GM18858 (cell line): ENCODE measurements around the gene GTF3C6.
"Not testable (repeated sequence)": the region's sequence is repeated elsewhere in the genome, so short reads cannot be mapped to it uniquely, and the experiment has no call there.

Source experiments
- ATAC-seq: cut with Tn5 transposase; IDR thresholded peaks from one replicate; pipeline ENCODE4 v1.9.1; 2021; ENCODE audit not compliant: unreplicated experiment

Gene GTF3C6

DNA sequence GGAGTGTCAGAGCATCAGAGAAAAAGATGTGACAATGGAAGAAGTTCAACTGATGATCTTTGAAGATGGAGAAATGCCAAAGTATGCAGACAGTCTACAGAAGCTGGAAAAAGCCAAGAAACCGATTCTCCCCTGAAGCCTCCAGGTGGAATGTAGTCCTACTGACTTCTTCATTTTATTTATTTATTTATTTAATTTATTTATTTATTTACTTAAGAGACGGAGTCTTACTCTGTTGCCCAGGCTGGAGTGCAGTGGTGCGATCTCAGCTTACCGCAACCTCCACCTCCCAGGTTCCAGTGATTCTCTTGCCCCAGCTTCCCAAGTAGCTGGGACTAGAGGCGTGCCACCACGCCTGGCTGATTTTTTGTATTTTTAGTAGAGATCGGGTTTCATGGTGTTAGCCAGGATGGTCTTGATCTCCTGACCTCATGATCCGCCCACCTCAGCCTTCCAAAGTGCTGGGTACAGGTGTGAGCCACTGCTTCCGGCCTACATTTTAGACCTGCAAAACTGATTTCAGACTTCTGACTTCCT, 21.1 kb downstream of the GTF3C6 start:
- no peak for ATAC-seq

DNA sequence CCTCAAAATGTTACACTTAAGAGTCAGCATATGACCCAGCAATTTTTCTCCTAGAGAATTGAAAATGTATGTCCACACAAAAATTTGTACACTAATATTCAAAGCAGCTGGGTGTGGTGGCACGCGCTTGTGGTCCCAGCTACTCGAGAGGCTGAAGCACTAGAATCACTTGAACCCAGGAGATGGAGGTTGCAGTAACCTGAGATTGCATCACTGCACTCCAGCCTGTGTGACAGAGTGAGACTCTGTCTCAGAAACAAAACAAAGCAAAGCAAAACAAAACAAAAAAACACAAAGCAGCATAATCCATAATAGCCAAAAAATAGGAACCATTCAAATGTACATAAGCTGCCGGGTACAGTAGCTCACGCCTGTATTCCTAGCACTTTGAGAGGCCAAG, 21.7 kb downstream of the GTF3C6 start:
- no peak for ATAC-seq

DNA sequence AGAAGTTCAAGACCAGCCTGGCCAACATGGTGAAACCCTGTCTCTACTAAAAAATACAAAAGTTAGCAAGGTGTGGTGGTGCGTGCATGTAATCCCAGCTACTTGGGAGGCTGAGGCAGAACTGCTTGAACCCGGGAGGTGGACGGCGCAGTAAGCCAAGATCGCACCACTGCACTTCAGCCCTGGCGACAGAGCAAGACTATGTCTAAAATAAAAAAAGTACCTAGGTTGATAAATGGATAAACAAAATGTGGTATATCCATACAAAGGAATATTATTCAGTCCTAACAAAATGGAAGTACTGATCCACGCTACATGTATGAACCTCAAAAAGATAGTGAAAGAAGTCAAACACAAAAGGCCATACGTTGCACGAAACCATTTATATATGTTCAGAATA, 22.1 kb downstream of the GTF3C6 start:
- ATAC-seq, result no peak

DNA sequence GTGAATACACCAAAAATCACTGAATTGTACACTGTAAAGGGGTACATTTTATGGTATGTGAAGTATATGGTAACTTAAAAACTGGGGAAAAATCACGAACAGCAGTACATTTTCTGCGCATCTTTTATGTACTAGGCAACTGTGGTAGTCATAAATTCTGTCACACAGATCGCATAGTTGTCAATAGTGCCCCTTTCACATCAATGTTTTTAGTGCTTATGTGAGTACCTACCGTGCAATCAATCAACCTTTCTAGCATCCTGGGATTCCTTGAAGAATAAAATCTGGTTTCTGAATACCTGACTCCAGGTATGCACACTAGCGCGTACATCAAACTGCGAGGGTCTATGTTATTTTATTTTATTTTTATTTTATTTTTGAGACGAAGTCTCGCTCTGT, 22.7 kb downstream of the GTF3C6 start:
- no peak for ATAC-seq

DNA sequence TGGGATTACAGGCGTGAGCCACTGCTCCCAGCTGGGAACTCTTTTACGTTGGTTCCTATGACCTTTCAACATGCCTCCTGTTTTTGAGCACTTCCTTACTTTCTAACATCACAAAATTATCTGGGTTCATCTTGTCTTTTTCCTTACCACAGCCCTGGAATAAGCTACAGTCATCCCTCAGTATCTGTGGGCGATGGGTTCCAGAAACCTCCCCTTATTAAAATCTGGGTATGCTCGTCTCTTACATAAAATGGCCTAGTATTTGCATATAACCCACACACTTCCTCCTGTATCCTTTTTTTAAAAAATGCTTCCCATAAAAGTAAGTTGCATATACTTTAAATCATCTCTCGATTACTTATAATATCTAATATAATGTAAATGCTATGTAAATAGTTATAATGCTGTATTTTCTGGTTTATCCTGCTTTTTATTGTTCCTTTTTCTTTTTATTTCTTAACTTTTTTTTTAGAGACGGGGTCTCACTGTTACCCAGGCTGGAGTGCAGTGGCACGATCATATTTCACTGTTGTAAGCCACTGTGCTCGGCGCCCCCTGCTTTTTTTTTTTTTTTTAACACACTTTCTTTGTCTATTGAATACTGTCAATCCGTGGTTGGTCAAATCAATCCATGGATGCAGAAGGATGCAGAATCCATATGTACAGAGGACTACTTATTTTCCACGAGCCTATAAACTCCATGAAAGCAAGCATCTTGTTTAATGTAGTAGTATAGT, 32.5 kb downstream of the GTF3C6 start:
- no peak for ATAC-seq

DNA sequence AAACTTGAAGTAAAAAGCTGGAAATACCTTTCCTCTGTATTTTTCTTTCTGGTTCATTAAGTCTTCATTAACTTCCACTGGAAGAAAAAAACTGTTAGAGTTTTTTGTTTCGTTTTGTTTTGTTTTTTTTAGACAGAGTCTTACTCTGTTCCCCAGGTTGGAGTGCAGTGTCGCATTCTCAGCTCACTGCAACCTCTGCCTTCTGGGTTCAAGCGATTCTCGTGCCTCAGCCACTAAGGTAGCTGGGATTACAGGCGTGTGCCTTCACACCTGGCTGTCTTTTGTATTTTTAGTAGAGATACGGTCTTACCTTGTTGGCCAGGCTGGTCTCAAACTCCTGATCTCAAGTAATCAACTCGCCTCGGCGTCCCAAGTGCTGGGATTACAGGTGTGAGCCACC, 38.2 kb downstream of the GTF3C6 start:
- no peak for ATAC-seq

DNA sequence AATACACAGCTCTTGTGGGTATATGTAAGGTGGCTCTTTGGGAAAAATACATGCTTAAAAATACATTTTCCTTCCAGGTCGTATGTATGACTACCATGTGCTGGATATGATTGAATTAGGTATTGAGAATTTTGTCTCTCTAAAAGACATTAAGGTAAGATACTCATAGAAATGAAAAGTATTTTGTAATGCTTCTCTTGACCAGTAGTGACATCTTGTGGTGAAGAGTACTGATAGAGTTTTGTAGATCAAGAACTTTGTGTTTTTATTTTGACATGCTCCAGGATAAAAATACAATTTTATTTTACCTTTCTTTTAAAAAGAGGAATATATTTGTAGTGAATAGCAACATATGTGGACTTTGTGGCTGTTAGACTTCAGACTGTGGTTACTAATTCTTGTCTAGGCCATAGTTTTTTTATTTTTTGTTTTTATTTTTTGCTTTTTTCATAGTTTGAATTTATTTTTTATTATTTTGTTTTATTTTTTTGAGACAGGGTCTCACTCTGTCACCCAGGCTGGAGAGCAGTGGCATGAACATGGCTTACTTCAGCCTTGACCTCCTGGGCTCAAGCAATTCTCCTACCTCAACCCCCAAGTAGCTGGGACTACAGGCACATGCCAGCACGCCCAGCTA, 41.2 kb downstream of the GTF3C6 start:
- ATAC-seq, result no peak

DNA sequence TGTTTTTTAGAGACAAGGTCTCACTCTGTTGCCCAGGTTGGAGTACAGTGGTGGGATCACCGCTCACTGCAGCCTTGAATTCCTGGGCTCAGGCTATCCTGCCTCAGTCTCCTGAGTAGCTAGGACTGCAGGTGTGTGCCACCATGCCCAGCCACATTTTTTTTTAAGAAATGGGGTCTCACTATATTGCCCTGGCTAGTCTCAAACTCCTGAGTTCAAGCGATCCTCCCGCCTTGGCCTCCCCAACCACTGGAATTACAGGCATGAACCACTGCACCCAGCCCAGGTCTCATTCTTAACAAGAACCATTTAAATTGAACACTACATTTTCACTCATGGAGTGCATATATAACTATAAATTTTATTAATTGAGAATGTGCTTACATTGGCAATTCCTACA, 43.8 kb downstream of the GTF3C6 start:
- ATAC-seq, result no peak

DNA sequence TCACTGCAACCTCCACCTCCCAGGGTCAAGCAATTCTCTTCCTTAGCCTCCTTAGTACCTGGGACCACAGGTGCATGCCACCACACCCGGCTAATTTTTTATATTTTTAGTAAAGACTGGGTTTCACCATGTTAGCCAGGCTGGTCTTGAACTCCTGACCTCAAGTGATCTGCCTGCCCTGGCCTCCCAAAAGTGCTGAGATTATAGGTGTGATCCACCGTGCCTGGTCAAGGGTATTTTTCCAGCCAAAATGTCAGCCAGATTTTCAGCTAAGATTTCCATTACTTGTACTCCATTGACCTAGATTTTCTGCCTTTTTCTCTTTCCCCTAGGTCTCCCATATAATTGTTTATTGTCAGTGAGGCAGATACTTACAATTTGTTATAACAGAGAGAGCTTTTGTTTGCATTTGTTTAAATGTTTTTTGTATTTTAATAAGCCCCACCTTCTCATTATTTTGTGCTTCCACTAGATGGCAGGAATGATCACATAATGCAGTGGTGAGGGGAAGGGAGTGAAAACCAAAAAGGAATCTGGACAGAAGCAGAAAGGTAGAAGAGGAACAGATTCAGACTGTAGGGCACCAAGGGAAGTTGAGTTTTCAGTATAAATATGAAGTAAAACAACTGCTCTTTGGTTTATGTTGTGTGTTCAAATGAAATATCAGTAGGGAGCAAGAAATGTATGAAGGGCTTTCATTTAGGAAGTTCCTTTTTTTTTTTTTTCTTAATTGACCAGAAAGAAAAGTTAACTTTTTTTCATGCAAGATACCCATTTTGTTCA, 53.0 kb downstream of the GTF3C6 start:
- ATAC-seq, result no peak

DNA sequence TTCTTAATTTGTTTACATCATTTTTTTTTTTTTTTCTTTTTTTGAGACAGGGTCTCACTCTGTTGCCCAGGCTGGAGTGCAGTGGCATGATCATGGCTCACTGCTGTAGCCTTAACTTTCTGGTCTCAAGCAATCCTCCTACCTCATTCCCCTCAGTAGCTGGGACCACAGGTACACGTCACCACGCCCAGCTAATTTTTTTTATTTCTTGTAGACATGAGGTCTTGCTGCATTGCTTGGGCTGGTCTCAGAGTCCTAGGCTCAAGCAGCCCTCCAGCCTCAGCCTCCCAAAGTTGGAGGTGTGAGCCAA, 53.6 kb downstream of the GTF3C6 start:
- no peak for ATAC-seq

DNA sequence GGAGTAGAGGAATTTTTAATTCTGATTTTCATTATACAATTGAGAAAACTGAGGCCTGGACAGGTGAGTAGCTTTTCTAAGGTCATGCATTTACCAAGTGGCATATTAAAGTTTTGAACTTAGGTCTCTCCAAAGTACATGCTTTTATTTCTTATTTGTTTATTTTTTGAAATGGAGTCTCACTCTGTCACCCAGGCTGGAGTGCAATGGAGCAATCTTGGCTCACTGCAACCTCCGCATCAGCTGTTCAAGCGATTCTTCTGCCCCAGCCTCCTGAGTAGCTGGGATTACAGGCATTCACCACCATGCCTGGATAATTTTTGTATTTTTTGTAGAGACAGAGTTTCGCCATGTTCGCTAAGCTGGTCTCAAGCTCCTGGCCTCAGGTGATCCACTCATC, 54.0 kb downstream of the GTF3C6 start:
- not testable (repeated sequence) for ATAC-seq

DNA sequence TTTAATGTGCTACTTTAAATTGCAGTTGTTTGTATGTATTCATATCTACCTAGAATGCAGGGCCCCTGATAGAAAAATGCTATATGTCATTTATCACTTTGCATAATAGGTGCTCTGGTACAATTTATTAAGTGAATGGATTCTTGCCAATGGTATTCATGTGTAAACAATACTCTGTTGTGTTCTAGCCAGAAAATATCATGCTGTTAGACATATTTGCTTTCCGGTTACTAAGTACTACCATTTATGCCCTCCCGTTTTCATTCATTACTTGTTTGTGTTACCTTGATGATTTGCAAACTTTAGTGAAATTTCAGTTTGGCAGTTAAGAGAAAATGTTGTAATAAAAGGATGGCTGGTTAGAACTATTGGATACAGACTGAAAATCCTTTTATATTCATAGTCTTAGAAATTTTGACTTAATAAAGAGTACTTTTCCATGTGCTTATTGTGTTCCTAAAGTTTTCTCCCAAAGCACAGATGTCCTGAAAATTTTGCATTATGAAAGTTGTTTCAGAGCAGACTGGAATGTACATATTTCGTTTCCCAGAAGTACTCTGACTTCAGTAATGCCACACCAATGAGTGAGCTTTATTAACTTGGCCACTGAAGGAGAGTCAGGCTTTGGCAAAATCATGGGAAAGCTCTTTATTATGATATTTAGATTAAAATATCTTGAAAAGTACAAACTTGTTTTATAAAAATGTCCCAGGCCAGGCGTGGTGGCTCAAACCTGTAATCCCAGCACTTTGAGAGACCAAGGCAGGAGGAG, 54.8 kb downstream of the GTF3C6 start:
- ATAC-seq, result no peak

DNA sequence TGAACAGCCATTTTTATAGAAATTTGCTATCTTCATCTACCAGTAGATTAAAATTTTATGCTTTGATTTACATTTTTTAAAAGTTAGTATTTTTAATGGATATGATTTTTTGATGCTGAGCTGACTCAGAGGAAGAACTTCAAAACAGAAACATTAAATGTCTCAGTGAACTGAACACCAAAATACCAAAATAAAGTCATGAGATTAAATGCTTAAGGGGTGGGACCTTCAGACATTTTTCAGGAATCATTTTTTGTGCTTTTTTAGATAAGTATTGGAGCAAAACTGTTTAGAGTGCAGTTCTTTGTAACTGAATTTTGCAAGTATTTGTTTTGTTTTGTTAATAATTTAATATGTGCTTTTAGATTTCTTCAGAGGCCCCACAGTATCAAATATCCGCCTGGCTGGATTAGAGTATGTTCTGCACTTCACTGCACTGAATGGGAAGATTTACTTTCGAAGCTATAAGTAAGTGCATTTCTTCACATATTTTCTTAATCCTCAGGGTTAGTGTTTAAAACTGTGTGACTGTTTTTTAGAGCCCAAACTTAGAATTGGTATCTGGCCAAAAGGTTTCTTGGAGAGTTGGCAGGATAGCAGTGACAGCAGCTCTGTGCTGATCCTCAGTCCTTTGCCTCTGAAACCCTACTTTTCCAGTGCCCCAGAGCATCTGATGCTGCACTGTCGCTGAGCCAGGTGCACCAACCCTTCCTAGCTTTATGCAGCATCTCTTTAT, 57.1 kb downstream of the GTF3C6 start:
- ATAC-seq, result no peak

DNA sequence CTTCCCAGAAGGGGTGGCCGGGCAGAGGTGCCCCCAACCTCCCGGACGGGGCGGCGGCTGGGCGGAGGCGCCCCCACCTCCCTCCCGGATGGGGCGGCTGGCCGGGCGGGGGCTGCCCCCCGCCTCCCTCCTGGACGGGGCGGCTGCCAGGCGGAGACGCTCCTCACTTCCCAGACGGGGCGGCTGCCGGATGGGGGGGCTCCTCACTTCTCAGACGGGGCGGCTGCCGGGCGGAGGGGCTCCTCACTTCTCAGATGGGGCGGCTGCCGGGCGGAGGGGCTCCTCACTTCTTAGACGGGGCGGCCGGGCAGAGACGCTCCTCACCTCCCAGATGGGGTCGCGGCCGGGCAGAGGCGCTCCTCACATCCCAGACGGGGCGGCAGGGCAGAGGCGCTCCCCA, 58.7 kb downstream of the GTF3C6 start:
- not testable (repeated sequence) for ATAC-seq
